HG02571 (cell line): ENCODE results near the gene STK11.

Experiments used
- ATAC-seq: cut with Tn5 transposase; IDR thresholded peaks from one replicate; pipeline ENCODE4 v1.9.1; 2021; ENCODE audit warnings: mild to moderate bottlenecking, moderate library complexity; ENCODE audit not compliant: unreplicated experiment

The STK11 gene

DNA sequence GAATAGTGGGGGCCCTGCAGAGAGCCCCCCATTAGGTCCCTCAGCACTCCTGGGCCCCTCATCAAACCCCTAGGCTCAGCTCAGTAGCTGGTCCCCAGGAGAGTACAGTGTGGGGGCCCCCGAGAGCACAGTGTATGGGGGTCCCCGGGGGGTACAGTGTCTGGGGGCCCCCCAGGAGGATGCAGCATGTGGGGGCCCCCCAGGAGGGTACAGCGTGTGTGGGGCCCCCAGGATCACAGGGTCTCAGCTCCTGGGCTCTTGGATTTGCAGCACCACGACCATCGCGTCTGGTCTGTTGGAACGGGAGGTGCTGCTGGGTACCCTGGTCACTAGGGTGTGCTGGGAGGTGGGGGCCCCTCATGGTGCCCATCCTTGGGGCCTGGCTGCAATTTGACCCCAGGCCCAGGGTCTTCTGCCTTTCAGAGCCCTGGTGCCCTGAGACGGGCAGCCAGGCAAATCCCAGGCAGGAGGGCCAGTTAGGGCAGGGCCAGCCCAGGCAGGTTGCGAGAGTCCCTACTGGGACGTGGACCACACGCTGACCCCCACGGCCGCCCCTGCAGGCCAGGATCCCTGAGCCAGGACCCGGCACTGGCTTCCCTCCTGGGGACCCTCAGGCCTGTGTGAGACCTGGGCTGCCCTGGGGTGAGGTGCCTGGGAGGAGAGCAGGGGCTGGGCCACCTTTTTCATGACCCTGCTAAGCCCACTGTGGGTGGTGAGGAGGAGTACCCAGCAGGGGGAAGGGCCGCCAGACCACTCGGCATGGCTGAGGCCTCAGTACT is 18.7 kb downstream of the STK11 start:
- ATAC-seq = no peak

DNA sequence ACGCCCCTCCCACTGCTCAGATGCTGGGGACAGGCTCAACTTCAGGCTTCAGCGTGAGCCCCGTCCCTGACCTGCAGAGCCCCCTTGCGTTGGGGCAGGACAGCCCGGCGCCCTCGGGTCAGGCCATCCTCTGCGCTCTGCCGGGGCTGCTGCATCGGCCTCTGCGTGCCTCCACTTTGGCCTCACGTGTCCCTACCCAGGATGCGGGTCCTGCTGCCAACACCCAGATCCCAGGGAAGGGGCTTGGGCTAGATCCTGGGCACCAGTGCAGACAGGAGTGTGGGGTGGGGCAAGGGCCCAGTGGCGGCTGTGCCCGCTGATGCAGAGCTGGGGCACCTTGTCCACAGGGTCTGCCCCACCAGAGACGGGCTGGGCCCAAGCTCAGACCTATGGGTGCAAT is 19.3 kb downstream of the STK11 start:
- no peak for ATAC-seq

DNA sequence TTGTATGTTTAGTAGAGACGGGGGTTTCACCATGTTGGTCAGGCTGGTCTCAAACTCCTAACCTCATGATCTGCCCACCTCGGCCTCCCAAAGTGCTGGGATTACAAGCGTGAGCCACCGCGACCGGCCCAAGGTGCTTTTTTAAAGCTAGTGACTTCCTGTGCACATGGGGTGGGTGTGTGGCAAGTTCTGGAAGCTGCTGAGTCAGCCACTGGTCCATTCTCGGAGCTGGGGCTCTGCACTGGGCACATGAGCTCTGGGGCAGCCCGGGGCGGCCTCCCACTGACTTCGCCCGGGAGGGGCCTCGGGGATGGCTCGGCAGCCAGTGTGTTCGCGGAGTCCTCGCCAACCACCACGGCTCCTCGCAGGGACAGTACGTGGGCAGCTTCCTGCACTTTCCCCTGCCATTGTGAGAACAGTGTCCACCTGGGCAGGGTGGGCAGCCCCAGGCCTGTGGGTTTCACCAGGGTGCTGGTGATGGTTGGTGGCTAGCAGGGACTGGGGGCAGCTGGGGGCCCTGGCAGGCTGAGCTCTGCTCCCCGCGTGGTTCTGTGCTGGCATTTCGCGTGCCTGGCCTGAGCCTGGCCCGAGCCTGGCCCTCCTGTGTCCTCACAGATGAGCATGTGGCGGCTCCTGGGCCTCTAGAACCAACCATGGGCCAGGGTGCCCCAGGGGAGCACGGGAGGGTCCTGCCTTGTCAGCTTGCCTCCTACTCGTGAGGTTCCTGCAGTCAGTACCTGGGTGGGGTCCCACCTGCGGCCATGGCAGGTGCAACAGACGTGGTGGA is 20.1 kb downstream of the STK11 start:
- no peak for ATAC-seq

DNA sequence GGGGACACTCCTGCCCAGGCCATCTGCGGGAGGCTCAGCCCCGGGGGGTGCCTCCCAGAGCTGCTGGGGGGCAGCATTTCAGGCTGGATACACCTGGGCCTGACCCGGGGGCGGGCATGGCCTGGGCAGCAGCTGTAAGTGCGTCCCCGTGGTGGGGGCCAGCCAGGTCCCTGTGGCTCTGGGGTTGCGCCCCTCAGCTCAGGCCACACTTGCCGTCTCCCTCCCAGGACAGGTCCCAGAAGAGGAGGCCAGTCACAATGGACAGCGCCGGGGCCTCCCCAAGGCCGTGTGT is 20.6 kb downstream of the STK11 start:
- ATAC-seq = no peak

DNA sequence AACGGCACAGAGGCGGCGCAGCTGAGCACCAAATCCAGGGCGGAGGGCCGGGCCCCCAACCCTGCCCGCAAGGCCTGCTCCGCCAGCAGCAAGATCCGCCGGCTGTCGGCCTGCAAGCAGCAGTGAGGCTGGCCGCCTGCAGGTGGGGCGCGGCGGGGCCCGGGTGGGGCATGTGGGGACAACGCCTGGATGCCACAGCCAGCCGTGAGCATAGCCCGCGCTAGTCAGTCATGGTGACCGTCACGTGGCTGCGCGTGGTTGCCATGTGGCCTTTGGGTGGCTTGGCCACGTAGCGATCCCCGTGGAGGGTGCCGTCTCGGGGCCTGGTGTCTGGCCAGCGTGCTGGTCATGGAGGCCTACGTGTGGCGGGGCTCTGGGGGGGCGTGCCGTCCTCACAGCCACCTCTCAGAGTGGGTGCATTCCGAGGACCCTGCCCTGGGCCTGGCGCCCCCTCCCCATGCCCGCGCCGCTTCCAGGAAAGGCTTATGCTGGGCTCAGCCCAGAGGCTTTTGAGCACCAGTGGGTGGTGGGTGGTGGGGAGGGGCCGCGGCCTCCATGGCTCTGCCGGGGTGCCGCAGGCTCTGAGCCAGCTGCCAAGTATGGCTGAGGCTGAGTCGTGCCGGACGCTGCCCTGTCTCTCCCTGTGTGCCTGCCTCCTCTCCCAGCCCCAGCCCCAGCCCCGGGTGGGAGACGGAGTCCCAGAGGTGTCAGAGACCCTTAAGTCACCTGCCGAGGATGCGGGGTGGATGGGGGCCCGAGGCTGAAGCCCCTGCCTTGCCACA is 21.1 kb downstream of the STK11 start:
- ATAC-seq = no peak

DNA sequence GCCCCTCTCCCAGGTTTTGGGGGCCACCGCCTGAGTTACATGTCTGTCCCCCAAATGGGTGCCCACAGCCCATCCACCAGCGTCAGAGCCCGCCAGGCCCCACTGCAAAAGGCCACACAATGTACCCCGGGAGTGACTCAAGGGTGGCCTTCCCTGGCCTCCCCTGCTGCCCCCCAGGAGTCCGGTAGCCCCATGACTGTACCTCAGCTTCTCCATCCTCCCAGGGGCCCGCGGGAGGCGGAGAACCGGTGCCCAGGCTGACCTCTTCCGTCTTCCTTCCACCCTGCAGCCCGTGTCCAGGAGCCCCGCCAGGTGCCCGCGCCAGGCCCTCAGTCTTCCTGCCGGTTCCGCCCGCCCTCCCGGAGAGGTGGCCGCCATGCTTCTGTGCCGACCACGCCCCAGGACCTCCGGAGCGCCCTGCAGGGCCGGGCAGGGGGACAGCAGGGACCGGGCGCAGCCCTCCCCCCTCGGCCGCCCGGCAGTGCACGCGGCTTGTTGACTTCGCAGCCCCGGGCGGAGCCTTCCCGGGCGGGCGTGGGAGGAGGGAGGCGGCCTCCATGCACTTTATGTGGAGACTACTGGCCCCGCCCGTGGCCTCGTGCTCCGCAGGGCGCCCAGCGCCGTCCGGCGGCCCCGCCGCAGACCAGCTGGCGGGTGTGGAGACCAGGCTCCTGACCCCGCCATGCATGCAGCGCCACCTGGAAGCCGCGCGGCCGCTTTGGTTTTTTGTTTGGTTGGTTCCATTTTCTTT is 21.9 kb downstream of the STK11 start:
- no peak for ATAC-seq

DNA sequence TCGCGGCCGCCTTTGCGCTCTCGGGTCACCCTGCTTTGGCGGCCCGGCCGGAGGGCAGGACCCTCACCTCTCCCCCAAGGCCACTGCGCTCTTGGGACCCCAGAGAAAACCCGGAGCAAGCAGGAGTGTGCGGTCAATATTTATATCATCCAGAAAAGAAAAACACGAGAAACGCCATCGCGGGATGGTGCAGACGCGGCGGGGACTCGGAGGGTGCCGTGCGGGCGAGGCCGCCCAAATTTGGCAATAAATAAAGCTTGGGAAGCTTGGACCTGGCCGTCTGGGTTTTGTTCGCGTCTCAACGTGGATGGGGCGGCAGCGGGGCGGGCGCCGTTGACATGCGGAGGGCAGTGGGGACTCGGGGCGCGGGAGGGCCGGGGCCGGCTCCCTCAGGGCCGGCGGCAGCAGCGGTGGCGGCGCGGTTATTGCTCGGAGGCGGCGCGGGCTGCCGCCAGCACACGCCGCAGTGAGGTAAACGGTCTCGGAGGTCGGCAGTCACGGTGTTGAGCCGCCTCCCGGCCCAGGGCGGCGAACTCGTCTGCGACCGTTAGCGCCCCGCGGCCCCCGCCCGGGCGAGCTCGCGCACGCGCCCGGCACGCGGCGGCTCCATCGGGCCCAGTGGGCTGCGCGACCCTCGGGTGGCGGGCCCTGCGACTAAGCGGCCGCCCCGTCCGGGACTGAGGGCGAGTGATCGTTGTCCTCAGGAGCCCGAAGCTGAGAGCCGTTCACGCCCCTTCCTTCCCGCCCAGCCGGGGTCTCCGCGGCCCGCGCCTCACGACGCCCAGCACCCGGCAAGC is 22.8 kb downstream of the STK11 start:
- no peak for ATAC-seq

DNA sequence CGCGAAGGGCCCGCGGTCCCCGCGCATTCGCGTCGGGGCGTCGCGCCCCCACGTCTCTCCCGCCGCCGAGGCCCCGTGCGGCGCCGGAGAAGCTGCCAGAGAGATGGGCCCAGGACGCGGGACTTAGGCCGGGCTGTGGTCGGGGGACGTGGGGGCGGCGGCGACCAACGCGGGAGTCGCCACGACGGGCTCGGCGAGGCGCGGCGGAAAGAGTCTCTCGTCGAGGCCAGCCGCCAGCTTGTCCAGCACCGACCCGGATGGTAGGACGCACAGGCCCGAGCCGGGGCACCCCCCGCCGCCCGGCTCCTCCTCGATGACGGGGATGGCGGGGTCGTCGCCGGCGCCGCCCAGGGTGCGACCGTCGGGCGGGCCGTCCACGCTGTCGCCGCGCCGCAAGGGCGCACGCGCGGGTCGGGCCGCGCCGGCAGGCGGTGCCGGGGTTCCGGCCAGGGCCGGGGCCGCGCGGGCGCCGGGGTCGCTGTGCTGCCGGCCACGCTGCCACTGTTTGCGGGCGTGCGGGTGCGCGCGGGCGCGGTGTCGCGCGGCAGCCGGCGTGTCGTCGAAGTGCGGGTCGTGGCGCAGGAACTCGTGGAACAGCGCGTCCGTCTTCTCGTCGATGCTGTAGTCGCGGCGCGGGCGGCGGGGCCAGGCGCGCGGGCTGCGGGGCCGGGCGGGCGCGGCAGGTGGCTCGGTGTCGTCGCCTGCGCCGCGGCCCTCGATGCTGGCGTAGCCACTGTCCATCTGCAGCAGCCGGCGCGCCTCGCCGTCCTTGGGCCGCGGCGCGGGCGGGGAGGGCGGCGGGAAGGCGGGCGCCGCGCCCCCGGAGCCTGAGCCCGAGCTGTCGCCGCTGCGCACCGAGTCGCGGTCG is 23.7 kb downstream of the STK11 start:
- ATAC-seq = no peak

DNA sequence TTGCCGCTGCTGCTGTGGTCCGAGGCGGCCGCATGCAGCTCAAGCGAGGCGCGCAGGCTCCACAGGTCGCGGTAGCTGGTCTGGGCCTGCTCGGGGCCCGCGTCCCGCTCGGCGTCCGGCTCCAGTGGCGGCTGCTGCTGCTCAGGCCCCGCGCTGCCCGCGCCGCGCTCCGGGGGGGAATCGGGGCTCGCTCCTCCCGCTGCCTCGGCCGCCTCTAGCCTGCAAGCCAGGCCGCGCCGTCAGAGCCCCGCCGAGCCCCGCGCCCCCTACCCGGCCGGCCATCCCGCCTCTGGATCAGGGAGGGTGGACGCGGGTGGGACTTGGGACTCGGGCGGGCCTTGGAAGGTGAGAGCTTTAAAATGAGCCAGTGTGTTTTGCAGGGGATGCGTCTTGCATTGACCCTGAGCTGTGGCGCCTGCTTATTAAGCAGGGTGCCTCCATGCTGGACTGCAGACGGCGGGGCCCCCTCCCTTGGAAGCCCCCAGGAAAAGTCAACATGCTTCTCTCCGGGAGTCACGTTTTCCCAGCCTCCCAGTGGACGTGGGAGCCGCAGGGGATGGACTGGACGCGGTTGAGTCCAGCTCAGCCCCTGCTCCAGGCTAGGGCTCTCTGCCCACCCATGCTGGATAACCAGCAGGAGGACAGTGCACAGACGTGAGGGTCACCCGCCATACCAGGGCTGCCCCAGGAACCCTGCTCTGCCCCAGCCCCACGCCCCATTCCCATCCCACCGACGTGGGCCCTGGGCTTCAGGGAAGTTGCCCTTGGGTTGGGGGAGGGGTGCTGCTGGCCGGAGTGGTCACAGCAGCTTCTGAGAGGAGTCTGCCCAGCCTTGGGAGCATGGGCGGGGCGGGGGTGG is 24.6 kb downstream of the STK11 start:
- ATAC-seq = no peak

DNA sequence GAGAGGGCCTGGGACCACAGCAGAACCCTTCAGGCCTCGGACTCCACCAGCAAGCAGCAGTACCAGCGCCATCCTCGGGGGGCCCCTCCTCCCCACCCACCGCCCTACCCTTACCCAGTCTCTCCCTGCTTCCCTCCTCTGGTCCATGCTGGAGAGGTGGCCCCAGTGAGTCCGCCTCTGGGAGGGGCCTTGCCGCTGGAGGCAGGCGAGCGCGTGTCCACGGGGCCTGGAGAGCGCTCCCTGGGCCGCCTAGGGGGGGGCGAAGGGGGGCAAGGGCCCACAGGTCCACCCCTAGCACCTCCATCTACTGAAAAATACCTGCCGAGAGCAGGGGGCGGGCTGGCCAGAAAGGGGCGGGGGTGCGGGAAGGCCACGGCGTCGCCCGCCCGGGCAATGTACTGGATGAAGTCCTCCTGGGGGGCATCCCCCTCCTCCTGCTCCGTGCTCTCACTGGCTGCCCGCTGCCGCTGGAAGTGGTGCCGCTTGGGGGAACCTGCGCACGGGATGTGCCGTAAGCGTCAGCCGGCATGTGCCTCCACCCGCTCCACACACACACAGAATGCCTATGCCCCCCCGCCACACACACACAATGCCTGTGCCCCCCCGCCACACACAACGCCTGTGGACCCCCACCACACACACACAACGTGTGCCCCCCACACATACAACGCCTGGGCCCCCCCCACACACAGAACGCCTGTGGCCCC is 25.4 kb downstream of the STK11 start:
- ATAC-seq = no peak

DNA sequence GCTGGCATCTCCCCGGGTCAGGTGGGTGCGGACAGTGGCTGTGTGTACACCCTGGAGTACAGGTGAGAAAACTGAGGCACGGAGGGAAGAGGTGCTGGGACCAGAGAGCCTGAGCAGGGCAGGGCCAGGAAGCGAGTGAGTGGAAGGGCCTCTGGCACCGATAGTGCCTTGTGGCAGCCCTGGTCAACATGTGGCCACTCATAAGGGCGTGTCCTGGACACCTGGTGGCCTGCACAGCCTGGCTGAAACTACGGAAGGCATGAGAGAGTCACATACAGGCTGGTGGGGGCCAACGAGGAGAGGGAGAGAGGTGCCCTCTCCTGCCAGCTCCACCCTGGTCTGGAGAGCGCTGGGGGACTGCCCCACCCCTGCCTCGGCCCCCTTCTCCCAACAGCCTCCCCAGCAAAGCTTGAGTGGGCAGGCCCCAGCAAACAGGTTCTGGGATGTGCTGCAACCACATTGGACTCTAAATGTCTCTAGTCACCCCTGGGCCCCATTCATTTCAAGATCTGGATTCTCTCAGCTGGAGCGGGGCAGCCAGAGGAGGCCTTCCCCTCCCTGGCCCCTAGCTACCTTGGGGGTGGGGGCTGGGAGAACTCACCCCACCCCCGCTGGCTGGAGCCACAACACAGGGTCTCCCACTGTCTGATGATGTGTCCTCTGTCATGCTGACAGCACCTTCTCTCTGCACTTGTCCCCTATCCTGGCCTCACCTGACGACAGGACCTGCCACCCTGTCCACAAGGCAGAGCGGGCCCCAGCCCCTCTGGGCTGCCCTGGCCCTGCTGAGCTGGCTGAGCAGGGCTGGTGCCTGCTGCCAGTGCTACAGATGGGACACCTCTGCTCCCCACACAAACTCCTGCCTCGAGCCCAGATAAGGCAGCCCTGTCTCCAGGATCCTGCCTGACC is 26.4 kb downstream of the STK11 start:
- ATAC-seq = no peak

DNA sequence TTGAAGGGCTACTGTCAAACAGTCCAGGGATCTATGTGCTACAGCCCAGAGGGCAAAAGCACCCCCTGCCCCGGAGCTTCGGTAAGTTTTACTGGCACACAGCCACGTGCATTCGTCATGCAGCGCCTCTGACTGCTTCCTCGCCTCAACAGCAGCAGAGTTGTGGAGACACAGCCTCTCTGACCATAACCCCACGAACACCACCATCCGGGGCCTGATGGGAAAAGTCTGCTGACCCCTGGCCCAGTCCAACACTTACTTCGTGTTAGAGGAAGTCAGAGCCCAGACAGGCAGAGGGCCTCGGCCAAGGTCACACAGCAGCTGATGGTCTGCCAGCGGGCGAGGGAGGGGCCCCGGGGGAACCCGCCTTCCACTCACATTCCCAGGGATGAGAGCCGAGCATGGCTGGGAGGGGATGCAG is 27.1 kb downstream of the STK11 start:
- ATAC-seq = no peak

DNA sequence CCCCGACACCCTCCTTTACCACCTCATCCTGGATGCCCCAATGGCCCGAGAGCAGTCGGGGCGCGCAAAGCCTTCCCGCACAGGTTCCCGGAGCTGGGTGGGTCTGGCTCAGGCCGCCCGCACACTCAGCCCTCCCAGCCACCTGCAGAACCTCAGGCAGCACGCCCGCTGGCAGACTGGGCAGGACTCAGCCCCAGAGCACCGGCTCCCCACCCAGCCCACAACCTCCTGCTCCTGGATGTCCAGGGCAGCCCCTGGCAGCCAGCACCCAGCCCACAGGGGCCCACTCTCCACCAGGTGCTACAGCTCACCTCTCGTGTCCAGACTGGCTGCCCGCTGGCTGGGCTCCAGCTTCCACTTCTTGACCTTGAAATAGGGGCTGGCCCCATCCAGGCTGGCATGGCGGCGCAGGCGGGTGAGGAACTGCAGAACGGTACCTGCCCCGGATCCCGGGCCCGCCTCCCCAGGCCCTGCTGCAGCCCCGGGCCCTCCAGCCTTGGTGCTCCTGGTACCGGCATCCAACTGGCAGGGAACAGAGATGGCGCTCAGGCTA is 27.6 kb downstream of the STK11 start:
- no peak for ATAC-seq

DNA sequence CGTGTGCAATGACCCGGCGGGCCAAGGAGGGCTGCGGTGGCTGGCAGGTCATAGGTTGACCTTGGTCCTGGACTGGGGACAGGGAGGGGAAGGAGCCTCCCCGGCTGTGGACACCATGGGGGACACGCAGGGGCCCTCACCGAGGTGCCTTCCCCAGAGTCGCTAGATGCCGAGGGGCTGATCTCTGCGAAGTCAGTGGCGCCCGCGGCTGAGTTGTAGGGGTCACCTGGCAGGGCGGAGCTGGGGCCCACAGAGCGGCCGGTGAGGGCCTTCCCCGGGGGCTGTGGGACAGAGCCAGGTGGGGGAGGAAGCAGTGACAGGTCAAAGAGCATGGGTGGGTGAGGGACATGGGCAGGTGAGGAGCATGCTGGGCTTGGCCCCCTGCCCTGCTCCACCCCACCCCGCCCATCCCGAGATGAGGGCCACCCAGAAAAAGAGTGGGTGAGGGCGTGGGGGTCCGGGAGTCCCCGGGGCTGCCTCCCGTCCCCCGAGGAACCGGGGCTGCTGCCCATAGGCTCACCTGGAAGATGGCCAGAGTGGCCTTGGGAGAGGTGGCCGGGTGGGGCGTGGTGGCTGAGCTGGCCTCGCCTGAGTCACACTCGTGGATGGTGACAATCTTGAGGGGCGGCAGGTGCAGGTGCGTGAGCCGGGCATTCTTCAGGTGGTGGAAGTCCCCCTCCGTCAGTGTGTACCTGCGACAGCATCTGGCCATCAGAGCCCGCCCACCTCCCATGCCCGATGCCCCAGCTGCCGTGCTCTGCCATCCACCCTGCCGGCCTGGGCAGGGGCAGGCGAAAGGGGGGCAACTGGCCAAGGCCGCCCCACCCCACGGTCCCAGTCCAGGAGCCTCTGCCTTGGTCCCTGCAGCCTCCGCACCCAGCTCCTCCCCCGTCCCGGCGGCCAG is 28.7 kb downstream of the STK11 start:
- ATAC-seq = no peak

DNA sequence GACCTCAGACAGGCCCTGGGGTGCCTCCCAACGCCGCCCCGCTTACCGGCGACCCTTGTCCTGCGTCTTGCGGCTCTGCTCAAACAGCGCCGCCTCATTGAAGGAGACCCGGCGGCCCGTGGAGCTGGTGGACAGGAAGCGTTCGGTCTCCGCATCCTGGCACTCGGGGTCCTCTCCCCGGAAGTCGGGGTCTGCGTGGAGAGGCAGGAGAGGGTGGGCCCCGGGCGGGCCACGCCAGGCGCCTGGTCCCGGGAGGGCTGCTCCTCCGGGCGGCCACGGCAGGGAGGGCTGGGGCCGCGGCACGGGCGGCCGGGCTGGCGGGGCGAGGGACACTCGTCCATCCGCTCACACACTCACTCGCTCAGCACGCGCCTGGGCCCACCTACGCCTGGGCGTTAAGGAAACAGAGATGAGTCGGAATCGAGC is 29.4 kb downstream of the STK11 start:
- no peak for ATAC-seq
